ENCODE measurements around the gene ACAD11.

DNA sequence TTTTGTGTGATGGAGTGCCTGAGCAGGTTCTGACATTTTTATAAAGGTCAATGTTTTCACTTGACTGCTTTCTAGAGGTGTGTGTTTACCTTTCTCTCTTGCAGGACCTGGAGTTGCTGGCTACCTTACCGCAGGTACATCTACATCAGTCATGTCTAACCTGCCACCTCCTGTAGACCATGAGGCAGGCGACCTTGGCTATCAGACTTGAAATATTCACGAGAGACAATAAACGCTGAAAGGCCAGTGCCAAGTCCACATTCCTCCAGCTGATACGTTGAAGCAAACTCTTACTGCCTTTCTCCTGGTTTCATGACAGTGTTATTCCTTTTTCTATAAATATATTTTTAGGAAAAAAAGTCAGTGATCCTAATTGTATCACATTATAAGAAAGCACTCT lies 121.5 kb downstream of the ACAD11 start:
- TF ChIP-seq, protein P1, sequence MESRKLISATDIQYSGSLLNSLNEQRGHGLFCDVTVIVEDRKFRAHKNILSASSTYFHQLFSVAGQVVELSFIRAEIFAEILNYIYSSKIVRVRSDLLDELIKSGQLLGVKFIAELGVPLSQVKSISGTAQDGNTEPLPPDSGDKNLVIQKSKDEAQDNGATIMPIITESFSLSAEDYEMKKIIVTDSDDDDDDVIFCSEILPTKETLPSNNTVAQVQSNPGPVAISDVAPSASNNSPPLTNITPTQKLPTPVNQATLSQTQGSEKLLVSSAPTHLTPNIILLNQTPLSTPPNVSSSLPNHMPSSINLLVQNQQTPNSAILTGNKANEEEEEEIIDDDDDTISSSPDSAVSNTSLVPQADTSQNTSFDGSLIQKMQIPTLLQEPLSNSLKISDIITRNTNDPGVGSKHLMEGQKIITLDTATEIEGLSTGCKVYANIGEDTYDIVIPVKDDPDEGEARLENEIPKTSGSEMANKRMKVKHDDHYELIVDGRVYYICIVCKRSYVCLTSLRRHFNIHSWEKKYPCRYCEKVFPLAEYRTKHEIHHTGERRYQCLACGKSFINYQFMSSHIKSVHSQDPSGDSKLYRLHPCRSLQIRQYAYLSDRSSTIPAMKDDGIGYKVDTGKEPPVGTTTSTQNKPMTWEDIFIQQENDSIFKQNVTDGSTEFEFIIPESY (CRISPR knock-in tag; IDR thresholded peaks at IDR 0.05) = no peak
- TF ChIP-seq SMARCA5 (IDR thresholded peaks at IDR 0.05) = no peak
- TF ChIP-seq NCOA6 (IDR thresholded peaks at IDR 0.05) = no peak
- TF ChIP-seq TEAD4 (IDR thresholded peaks at IDR 0.05; ENCODE audit: low read length) = no peak
- no peak for TF ChIP-seq TEAD4 (CRISPR knock-in tag; IDR thresholded peaks at IDR 0.05; ENCODE audit: borderline replicate concordance)
- TF ChIP-seq, protein P2, sequence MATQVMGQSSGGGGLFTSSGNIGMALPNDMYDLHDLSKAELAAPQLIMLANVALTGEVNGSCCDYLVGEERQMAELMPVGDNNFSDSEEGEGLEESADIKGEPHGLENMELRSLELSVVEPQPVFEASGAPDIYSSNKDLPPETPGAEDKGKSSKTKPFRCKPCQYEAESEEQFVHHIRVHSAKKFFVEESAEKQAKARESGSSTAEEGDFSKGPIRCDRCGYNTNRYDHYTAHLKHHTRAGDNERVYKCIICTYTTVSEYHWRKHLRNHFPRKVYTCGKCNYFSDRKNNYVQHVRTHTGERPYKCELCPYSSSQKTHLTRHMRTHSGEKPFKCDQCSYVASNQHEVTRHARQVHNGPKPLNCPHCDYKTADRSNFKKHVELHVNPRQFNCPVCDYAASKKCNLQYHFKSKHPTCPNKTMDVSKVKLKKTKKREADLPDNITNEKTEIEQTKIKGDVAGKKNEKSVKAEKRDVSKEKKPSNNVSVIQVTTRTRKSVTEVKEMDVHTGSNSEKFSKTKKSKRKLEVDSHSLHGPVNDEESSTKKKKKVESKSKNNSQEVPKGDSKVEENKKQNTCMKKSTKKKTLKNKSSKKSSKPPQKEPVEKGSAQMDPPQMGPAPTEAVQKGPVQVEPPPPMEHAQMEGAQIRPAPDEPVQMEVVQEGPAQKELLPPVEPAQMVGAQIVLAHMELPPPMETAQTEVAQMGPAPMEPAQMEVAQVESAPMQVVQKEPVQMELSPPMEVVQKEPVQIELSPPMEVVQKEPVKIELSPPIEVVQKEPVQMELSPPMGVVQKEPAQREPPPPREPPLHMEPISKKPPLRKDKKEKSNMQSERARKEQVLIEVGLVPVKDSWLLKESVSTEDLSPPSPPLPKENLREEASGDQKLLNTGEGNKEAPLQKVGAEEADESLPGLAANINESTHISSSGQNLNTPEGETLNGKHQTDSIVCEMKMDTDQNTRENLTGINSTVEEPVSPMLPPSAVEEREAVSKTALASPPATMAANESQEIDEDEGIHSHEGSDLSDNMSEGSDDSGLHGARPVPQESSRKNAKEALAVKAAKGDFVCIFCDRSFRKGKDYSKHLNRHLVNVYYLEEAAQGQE (IDR thresholded peaks at IDR 0.05; ENCODE audit: borderline replicate concordance) = no peak
- TF ChIP-seq, protein P2 (CRISPR knock-in tag; IDR thresholded peaks at IDR 0.05; ENCODE audit: low read depth) = no peak
- TF ChIP-seq, protein P3, sequence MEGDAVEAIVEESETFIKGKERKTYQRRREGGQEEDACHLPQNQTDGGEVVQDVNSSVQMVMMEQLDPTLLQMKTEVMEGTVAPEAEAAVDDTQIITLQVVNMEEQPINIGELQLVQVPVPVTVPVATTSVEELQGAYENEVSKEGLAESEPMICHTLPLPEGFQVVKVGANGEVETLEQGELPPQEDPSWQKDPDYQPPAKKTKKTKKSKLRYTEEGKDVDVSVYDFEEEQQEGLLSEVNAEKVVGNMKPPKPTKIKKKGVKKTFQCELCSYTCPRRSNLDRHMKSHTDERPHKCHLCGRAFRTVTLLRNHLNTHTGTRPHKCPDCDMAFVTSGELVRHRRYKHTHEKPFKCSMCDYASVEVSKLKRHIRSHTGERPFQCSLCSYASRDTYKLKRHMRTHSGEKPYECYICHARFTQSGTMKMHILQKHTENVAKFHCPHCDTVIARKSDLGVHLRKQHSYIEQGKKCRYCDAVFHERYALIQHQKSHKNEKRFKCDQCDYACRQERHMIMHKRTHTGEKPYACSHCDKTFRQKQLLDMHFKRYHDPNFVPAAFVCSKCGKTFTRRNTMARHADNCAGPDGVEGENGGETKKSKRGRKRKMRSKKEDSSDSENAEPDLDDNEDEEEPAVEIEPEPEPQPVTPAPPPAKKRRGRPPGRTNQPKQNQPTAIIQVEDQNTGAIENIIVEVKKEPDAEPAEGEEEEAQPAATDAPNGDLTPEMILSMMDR (IDR thresholded peaks at IDR 0.05 in 2 of 3, conservative IDR thresholded peaks at IDR 0.05 in 1 of 3; ENCODE audit: insufficient read depth in 2 of 3, low read depth in 1 of 3, low read length in 3 of 3) = no peak
- TF ChIP-seq CBFA2T3 (IDR thresholded peaks at IDR 0.05) = no peak
- TF ChIP-seq SUPT5H (IDR thresholded peaks at IDR 0.05) = no peak
- no peak for TF ChIP-seq NFE2 (IDR thresholded peaks at IDR 0.05; ENCODE audit: low read depth)
